GM12878 (cell line): ENCODE data around the gene SLC25A47. TPM values are rescaled to one million over a fixed set of nuclear protein-coding genes. Genes with fewer than 3 reads are reported as not detected.

ENCODE experiments used
- ATAC-seq: fragments of 200-7000 bp; cut with Tn5 transposase; 3 replicates; pipeline ENCODE4 v1.9.1; 2020; ENCODE audit warnings: mild to moderate bottlenecking, moderate library complexity
- BruUV-seq: library from RNA; stranded (reverse); fragments of 400-500 nt; replicated peaks from 2 replicates; lab custom pipeline; 2021; lab: Mats Ljungman, UMichigan
- CTCF ChIA-PET: fragments of 300-600 bp; sonication (Branson Sonifier 250); formaldehyde crosslinking; extraction: SDS; loops from one replicate; lab custom pipeline; 2021; ENCODE audit warnings: inconsistent platforms; lab: Yijun Ruan, JAX
- POLR2A ChIA-PET: fragments of 350-600 bp; formaldehyde crosslinking; extraction: SDS; loops from one replicate; lab custom pipeline; 2021; ENCODE audit warnings: inconsistent platforms; lab: Charles Lee
- RAD21 ChIA-PET: fragments of 300-600 bp; sonication (Branson Sonifier 250); formaldehyde crosslinking; loops from one replicate; lab custom pipeline; 2023; ENCODE audit warnings: antibody characterized with exemption; ENCODE audit not compliant: unreplicated experiment; lab: Charles Lee
- SMC1A ChIA-PET: fragments of 300-600 bp; sonication (Branson Sonifier 250); formaldehyde crosslinking; loops from one replicate; lab custom pipeline; 2023; ENCODE audit not compliant: unreplicated experiment, uncharacterized antibody; lab: Charles Lee
- DNase-seq: peaks from one replicate; pipeline ENCODE4 v3.0.0-alpha.2; 2011; ENCODE audit warnings: low read depth, low spot score
- FAIRE-seq: peaks from 3 replicates; lab custom pipeline; 2011; peaks lifted over from hg19 to GRCh38; lab: Jason Lieb, UNC
- H2AFZ ChIP-seq: 2 replicates; pipeline ENCODE4 v1.6.0; 2011; ENCODE audit warnings: low read depth, low read length, control low read depth; ENCODE audit not compliant: control insufficient read depth
- H3K27ac ChIP-seq: 2 replicates; pipeline ENCODE4 v1.5.1; 2011; ENCODE audit warnings: control low read depth; ENCODE audit not compliant: control insufficient read depth, insufficient read depth
- H3K27me3 ChIP-seq, 2 experiments: replicated peaks in 1 of 2; 2 replicates each; pipeline versions ENCODE4 v1.6.0 to v1.6.1; 2011; ENCODE audit warnings: low read length in 1 of 2; ENCODE audit not compliant: control insufficient read depth in 2 of 2, insufficient read depth in 2 of 2
- H3K36me3 ChIP-seq, 2 experiments: 2 replicates each; pipeline ENCODE4 v1.5.1; 2011; ENCODE audit warnings: low read length in 1 of 2; ENCODE audit not compliant: control insufficient read depth in 2 of 2, insufficient read depth in 2 of 2
- H3K4me1 ChIP-seq: 2 replicates; pipeline ENCODE4 v1.6.1; 2011; ENCODE audit warnings: mild to moderate bottlenecking, low read length, moderate library complexity, mixed read lengths; ENCODE audit not compliant: control insufficient read depth, insufficient read depth
- H3K4me2 ChIP-seq: 2 replicates; pipeline ENCODE4 v1.6.0; 2011; ENCODE audit warnings: control low read depth; ENCODE audit not compliant: control insufficient read depth, insufficient read depth
- H3K4me3 ChIP-seq: fragments of 200-600 bp; sonication (generic); 2 replicates; pipeline ENCODE4 v1.5.1; 2016
- H3K79me2 ChIP-seq: 2 replicates; pipeline ENCODE4 v1.6.0; 2011; ENCODE audit warnings: low read length; ENCODE audit not compliant: control insufficient read depth, insufficient read depth
- H3K9ac ChIP-seq: 2 replicates; pipeline ENCODE4 v1.8.0; 2011; ENCODE audit warnings: low read length, control low read depth, mixed read lengths; ENCODE audit not compliant: control insufficient read depth, insufficient read depth
- H3K9me3 ChIP-seq: replicated peaks from 3 replicates; pipeline ENCODE4 v1.5.1; 2011; ENCODE audit warnings: mild to moderate bottlenecking, low read length; ENCODE audit not compliant: control insufficient read depth, insufficient read depth
- H4K20me1 ChIP-seq: 2 replicates; pipeline ENCODE4 v1.6.0; 2011; ENCODE audit not compliant: control insufficient read depth, insufficient read depth
- CUX1 ChIP-seq: IDR thresholded peaks from 2 replicates; pipeline ENCODE4 v1.6.1; 2012; ENCODE audit warnings: improper control_type of control experiment, low read depth, low read length; ENCODE audit not compliant: insufficient replicate concordance
- DPF2 ChIP-seq: fragments of 450-650 bp; IDR thresholded peaks from 2 replicates; pipeline ENCODE4 v1.6.1; 2017; ENCODE audit warnings: mild to moderate bottlenecking
- FOXM1 ChIP-seq: IDR thresholded peaks from 2 replicates; pipeline ENCODE4 v1.6.1; 2012; ENCODE audit warnings: low read depth, mild to moderate bottlenecking, inconsistent platforms, low read length, moderate library complexity
- GATAD2B ChIP-seq: fragments of 450-650 bp; conservative IDR thresholded peaks from 2 replicates; pipeline ENCODE4 v1.6.1; 2017; ENCODE audit warnings: low read depth, mild to moderate bottlenecking, moderate library complexity
- HCFC1 ChIP-seq: fragments of 150-350 bp; IDR thresholded peaks from 2 replicates; pipeline ENCODE4 v1.6.1; 2014; ENCODE audit warnings: low read length
- POLR2A ChIP-seq: IDR thresholded peaks from 2 replicates; pipeline ENCODE4 v1.6.1; 2011; ENCODE audit warnings: low read depth, mild to moderate bottlenecking, low read length
- RAD21 ChIP-seq: IDR thresholded peaks from 2 replicates; pipeline ENCODE4 v1.6.1; 2011; ENCODE audit warnings: mild to moderate bottlenecking, low read depth, low read length, moderate library complexity; ENCODE audit not compliant: insufficient read depth
- SMC3 ChIP-seq: IDR thresholded peaks from 2 replicates; pipeline ENCODE4 v1.6.1; 2011; ENCODE audit warnings: low read length, improper control_type of control experiment, borderline replicate concordance
- STAT1 ChIP-seq: fragments of 450-650 bp; conservative IDR thresholded peaks from 2 replicates; pipeline ENCODE4 v1.6.1; 2014; ENCODE audit warnings: antibody characterized with exemption, mild to moderate bottlenecking
- ZSCAN29 ChIP-seq: fragments of 450-650 bp; IDR thresholded peaks from 2 replicates; pipeline ENCODE4 v1.6.1; 2017; ENCODE audit warnings: mild to moderate bottlenecking, moderate library complexity
- WGBS: methylation state at CpG from one replicate; pipeline ENCODE4 v1.1.6; 2016; ENCODE audit warnings: low lambda C conversion rate; ENCODE audit not compliant: insufficient replicate concordance, insufficient coverage; ENCODE audit errors: missing lambda C conversion rate; 5-methylcytosine and 5-hydroxymethylcytosine counted together
- in situ Hi-C: fragments of 300-500 bp; cut with MboI; formaldehyde crosslinking; loops from 9 replicates; pipeline ENCODE4 v1.14.3; 2018; ENCODE audit warnings: mixed read lengths
- intact Hi-C: fragments of 100-400 bp; cut with micrococcal nuclease; formaldehyde crosslinking; loops from one replicate; pipeline ENCODE4 v1.14.2; 2022; ENCODE audit not compliant: unreplicated experiment
- polyA plus RNA-seq, 11 experiments: library from polyadenylated mRNA; depleted of rRNA in 4 of 11; unstranded in 6 of 11; stranded (reverse) in 5 of 11; fragments of >200 nt; fragmentation: Nextera tagmentation in 4 of 11; fragmentation: Illumina TruSeq in 1 of 11; extraction: Ambion mirVana in 4 of 11; extraction: Trizol in 1 of 11; gene quantifications; 1 replicate in 1 of 11; 2 replicates in 10 of 11; pipeline versions ENCODE4 v1.2.1 to v1.2.3, GENCODE V29; 2011 to 2016; ENCODE audit warnings: inconsistent platforms in 2 of 11, missing spikeins in 2 of 11, low read depth in 1 of 11
- total RNA-seq, 4 experiments: library from RNA; depleted of rRNA in 3 of 4; stranded (reverse); fragments of >200 nt in 3 of 4; fragmentation: Illumina TruSeq in 1 of 4; extraction: Trizol in 1 of 4; gene quantifications; 2 replicates each; pipeline versions ENCODE4 v1.2.1 to v1.2.3, GENCODE V29; 2013 to 2021
- TF ChIP-seq, protein P1 (sequence below): IDR thresholded peaks from 2 replicates; pipeline ENCODE4 v1.6.1; 2012; ENCODE audit warnings: low read length, inconsistent platforms

The SLC25A47 gene
- total and polyA plus RNA-seq, 10 of the 15 experiments (the other 5 are each of a cell fraction or from before 2014, with no cell fraction given): 0.14 TPM; not detected in 9

DNA sequence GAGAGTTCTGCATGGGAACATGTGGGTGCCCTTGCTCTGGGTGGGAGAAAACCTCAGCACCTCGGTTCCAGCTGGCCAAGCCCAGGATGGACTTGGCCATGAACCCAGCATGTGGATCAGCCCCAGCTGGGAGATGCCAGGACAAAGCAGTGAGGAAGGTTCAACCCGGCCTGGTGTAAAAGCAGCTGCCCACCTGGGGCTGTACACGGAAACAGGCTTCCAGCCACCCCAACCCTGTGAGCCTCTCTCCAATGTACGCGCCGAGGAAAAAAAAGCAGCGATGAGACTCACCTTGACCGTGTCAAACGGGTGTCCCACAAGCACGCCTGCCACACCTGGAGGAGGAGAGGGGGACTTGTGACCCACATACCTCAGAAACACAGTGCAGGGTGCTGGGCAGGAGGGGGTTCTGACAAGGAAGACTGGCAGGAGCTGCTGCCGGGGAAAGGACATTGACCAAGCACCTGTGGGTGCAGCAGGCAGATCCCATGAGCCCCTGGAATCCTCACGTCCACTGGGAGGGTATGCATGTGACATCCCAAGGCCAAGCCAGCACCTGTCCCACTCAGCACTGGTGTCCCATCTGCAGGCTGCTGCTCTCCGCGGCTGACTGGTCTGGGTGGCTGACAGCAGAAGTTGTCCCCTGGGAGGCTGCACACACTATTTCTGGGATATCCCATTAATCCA is 24.4 kb upstream of the SLC25A47 start:
- Histone ChIP-seq H3K9me3 (no peaks in the 10 kb centered on the region), H2AFZ (no peak overlapping the region), H3K79me2 (no peaks in the 10 kb centered on the region), H3K9ac (no peak overlapping the region), H3K4me1 (peaks cover 16% of the 10 kb centered on the region), H3K27me3 (no peaks in the 10 kb centered on the region), H3K4me2 (no peak overlapping the region), H4K20me1 (no peaks in the 10 kb centered on the region), H3K4me3 (no peak overlapping the region), H3K27ac (no peak overlapping the region), H3K36me3 (no peaks in the 10 kb centered on the region)
- SMC1A ChIA-PET: no interaction called here
- RAD21 ChIA-PET: no interaction called here
- TF ChIP-seq GATAD2B (no peak), POLR2A (0 out of 2 replicates have a peak, but pooled peaks have one; percentile 20)
- 75% methylated on average over 14 of the region's 14 CpGs for WGBS
- no TSS peak for BruUV-seq
- POLR2A ChIA-PET: interaction anchor here (1.3 to 1.4 kb wide), 2 partner anchors 16 to 38 kb away, joined by 3 to 5 read pairs; no protein-coding TSS in a partner anchor
- DNase-seq (no peak), FAIRE-seq (no peak), ATAC-seq (no peak)
- in situ Hi-C loops (no loop called here), intact Hi-C loops (no loop called here)
- CTCF ChIA-PET: interaction anchor here (1.2 to 2.5 kb wide), 3 partner anchors 9 to 79 kb away, joined by 3 to 14 read pairs (median 4); partner anchors contain the start of gene WDR25

GRCh38 chr14:100299238-100299560 is 23.9 kb upstream of the SLC25A47 start:
- no peaks in the 10 kb centered on the region for H3K36me3 ChIP-seq
- ChIA-PET RAD21 (no interaction called here), SMC1A (interaction anchor here (1.2 kb wide), 2 partner anchors 76 to 78 kb away, joined by 4 to 7 read pairs; a partner anchor contains a TSS), CTCF (interaction anchor here (1.7 kb wide), 1 partner anchor 13 kb away, joined by 4 read pairs; no protein-coding TSS in a partner anchor), POLR2A (no interaction called here)
- no peaks in the 10 kb centered on the region for H3K9me3 ChIP-seq
- peaks cover 16% of the 10 kb centered on the region for H3K4me1 ChIP-seq
- H3K27me3 ChIP-seq: no peaks in the 10 kb centered on the region
- no peak overlapping the region for H3K4me3 ChIP-seq
- H4K20me1 ChIP-seq: no peaks in the 10 kb centered on the region
- H2AFZ ChIP-seq: no peak overlapping the region
- FAIRE-seq: no peak
- ATAC-seq: no peak
- H3K79me2 ChIP-seq: no peaks in the 10 kb centered on the region
- DNase-seq: no peak
- intact Hi-C loops: no loop called here
- no peak overlapping the region for H3K4me2 ChIP-seq
- 66% methylated on average over 6 of the region's 6 CpGs for WGBS
- in situ Hi-C loops: no loop called here
- H3K27ac ChIP-seq: no peak overlapping the region
- no TSS peak for BruUV-seq
- H3K9ac ChIP-seq: no peak overlapping the region
- TF ChIP-seq RAD21 (no peak), ZSCAN29 (no peak), FOXM1 (no peak), SMC3 (no peak), CUX1 (no peak), HCFC1 (no peak), STAT1 (no peak), DPF2 (no peak)
- TF ChIP-seq, protein P1, sequence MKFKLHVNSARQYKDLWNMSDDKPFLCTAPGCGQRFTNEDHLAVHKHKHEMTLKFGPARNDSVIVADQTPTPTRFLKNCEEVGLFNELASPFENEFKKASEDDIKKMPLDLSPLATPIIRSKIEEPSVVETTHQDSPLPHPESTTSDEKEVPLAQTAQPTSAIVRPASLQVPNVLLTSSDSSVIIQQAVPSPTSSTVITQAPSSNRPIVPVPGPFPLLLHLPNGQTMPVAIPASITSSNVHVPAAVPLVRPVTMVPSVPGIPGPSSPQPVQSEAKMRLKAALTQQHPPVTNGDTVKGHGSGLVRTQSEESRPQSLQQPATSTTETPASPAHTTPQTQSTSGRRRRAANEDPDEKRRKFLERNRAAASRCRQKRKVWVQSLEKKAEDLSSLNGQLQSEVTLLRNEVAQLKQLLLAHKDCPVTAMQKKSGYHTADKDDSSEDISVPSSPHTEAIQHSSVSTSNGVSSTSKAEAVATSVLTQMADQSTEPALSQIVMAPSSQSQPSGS: no peak
